GM21825 (cell line): Measurements from ENCODE around the gene ARPP19.
"Not testable (repeated sequence)": the region's sequence is repeated elsewhere in the genome, so short reads cannot be mapped to it uniquely, and the experiment has no call there.

Experiments
- ATAC-seq: cut with Tn5 transposase; IDR thresholded peaks from one replicate; pipeline ENCODE4 v1.9.1; 2021; ENCODE audit warnings: mild to moderate bottlenecking, moderate library complexity; ENCODE audit not compliant: unreplicated experiment

The ARPP19 gene

GRCh38 chr15:52515343-52515742 is 53.5 kb downstream of the ARPP19 start:
- ATAC-seq, result no peak

GRCh38 chr15:52514482-52514881 is 54.3 kb downstream of the ARPP19 start:
- ATAC-seq, result no peak

DNA sequence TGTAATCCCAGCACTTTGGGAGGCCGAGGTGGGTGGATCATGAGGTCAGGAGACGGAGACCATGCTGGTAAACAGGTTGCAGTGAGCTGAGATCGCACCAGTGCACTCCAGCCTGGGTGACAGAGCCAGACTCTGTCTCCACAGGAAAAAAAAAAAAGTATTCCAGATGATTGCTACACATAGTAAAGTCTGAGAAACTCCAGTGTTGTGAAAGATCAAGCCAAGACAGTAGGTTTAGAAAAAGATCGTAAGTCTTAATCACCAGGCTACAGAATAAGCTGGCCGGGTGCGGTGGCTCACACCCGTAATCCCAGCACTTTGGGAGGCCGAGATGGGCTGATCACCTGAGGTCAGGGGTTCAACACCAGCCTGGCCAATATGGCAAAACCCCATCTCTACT is 56.0 kb downstream of the ARPP19 start:
- not testable (repeated sequence) for ATAC-seq

DNA sequence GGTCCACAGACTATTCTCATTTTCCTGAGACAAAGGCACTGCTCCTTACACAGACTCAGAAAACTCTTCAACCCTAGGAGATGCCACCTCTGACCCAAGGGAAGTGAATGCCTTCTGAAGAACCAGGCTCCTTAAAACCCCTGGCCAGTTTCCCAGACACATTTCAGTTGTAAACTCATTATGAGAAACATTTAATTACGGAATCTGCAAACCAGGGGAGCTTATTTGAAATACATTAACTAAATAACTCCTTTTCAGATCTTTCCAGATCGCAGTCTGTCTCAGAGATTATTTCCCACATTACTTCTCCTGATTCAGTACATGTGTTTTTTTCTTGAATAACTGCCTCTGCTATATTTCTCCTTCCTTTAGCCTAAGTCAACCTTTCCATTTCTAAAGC is 57.7 kb downstream of the ARPP19 start:
- no peak for ATAC-seq

- ATAC-seq, result no peak
Measured at GRCh38 chr15:52509500-52510245, 59.2 kb downstream of the ARPP19 start.

- no peak for ATAC-seq
Measured at GRCh38 chr15:52506549-52506948, 62.3 kb downstream of the ARPP19 start.

- no peak for ATAC-seq
Measured at GRCh38 chr15:52505151-52505550, 63.7 kb downstream of the ARPP19 start.

DNA sequence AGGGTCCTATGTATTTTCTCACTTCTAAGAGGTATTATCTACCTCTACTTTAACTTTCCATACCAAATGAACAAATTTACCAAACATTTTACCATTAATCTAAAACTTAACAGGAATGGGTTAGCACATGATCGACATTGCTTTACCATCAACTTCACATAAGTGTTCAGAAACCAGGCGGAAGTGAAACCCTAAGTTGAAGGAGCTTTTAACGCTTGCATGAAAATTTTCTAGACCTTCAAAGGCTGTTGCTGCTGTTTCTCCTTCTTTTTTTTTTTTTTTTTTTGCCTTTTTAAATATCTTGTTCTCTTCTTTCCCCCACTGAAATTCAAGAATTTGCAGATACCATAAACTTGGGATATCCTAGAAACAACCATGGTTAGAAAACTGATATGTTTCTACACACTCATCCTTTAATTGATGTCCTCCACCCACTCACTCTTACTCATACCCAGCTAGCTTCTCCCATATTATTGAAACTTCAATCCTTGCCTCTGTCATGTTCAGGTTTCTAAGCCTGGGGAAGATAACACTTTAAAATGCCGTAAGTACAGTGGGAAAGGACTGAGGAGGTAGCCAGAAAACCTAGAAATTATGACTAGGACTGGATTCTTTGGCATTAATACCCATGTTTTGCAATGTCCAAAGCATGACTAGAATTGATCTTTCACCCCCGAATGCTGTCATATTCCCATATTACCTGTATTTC is 64.9 kb downstream of the ARPP19 start:
- ATAC-seq, result no peak

GRCh38 chr15:52502608-52503007 is 66.2 kb downstream of the ARPP19 start:
- no peak for ATAC-seq

- ATAC-seq, result no peak
Measured at GRCh38 chr15:52499506-52499905, 69.3 kb downstream of the ARPP19 start.

- ATAC-seq, result no peak
Measured at GRCh38 chr15:52498706-52499105, 70.1 kb downstream of the ARPP19 start.
